Lung microvascular endothelial cell (primary cell): Measurements from ENCODE around the gene HTR6. TPM values are rescaled to one million over a fixed set of nuclear protein-coding genes. Genes with fewer than 3 reads are reported as not detected.
A peak's percentile ranks its signal among the peaks of the same experiment; 100 is the strongest.

Experiments used
- DNase-seq, 2 donors: peaks; one replicate each; pipeline versions ENCODE4 v3.0.0 to v3.0.0-alpha.2; 2010; ENCODE audit warnings: low read depth in 2 of 2
- total RNA-seq: library from RNA; depleted of rRNA; stranded (reverse); fragments of >200 nt; gene quantifications from 2 replicates; pipeline ENCODE4 v1.2.1, GENCODE V29; 2014

HTR6 gene
- total RNA-seq, 1 donor from 2014 or later = not detected

DNA sequence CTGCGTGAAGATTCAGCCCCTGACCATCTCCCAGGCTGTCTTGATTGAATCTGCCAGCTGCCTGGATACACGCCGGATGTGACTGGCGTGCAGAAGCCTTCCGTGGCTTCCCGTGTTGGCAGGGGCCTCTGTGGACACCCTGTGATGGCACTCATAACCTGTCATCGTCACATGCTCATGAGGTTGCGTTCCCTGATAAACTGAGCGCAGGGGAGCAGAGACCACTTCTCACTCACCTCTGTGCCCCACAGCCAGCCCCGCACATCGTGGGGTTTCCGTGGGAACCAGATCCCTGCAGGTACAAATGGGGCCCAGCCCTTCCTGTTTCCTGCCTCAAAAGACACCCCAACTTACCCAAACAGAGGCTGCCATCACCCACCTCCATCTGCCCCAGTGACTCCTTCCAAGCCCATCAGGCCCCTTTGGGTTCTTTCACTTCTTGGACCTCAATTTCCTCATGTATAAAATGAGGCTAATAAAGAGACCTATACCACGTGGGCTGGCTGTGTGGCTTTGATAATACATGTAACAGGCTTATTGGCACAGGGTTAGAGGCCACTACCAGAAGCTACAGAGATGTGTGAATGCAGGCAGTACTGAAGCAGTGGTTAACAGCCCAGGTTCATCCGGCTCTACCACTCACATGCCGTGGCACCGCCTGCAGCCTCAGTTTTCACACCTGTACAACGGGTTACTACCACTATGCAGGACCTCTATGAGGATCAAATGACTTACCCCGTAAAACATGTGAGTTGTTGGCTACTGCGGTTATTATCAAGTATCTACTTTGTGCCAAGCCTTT, 23.6 kb downstream of the HTR6 start:
- DNase-seq = no peak

DNA sequence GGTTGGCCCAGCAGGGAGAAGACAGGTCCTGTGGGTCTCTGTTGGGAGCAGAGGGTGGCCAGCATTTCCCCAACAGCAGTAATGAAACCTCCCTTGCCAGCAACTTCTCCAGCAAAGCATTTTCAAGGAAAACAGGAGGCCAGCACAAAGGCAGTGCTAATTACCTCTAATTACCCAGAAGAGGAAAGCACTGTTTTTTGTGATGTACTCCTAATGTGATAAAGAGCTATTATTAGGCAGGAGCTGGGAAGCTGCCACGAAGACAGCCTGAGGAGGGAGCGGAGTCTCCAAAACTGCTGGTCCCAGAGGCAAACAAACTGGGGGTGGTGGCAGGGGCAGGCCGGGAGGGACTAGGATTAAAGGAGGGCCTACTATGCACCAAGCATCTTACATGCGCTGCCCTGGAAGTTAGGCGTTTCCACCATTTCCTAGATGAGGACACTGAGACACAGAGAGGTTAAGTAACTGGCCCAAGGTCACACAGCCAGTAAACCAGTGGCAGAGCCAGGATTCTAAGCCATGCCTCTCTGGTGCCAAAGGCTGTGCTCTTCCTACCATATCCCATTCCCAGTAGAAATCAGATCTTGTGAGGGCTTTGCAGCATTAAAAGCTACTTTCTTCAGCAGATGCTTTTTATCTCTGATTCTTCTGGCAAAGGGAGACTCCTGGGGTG, 24.5 kb downstream of the HTR6 start:
- DNase-seq = no peak

DNA sequence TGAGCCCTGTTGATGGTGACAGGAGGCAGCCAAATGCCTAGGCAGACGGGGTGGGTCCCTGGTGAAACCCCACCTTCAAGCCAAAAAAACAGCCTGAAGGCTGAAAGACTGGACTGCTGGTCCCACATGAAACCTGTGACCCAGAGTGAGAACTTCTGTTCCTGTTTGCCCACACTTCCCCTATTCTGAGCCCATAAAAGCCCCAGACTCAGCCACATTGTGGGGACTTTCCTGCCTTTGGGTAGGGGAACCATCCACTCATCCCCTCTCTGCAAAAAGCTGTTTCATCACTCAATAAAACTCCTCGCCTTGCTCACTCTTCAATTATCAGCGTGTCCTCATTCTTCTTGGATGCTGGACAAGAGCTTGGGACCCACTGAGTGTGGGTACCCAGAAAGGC, 25.2 kb downstream of the HTR6 start:
- DNase-seq = no peak

DNA sequence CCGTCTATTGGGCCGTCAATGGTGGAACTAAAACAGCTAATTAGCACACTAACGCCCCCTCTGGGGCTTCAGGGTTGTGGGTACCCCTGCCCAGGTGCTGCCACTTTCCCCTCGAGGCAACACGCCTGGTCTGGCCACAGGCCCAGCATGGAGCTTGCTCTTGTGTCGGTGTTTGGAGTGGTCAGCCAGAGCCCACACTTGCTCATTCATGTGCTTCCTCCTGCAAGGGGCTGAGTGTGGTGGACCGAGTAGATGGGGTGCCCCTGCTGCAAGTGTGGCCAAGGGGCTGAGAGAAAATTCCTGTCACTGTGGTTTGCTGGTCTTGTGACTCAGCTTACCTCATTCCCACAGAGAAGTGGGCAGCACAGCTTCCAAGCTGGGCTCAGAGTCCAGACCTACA, 25.7 kb downstream of the HTR6 start:
- DNase-seq = no peak

DNA sequence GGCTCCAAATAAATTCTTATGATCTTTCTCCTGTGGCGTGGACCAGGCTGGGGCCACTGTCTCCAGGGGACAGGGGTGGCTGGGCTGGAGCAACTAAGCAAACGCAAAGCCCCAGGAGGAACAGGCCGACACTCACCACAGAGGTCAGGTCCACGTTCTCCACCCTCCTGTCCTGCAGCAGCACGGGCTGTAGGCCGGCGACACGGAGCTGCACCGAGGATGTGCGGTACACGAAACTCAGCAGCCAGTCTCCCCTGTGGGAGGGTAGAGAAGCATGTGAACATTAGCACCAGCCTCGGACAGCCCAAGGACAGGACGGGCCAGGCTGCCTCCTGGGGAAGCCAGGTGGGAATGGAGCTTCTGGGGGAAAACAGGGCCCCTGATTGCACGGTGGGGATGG, 29.6 kb downstream of the HTR6 start:
- DNase-seq = no peak

DNA sequence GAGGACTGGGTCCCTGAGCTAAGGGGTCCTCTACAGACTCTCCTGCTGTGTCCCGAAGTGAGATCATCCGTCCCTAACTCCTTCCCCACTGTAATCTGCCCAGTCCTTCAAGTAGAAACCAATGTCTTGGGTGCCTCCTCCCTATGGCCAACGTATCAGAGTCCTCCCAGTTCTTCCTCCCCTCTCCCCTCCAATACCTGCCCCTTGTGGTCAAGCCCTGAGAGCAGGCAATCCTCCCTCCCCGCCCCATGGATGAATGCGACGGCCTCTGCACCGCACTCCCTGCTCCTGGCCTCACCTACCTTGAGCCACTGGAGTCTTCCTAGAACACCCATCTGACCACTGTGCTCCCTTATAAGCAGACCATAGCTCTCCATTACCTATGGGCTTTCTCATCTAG, 31.1 kb downstream of the HTR6 start:
- no peak for DNase-seq

DNA sequence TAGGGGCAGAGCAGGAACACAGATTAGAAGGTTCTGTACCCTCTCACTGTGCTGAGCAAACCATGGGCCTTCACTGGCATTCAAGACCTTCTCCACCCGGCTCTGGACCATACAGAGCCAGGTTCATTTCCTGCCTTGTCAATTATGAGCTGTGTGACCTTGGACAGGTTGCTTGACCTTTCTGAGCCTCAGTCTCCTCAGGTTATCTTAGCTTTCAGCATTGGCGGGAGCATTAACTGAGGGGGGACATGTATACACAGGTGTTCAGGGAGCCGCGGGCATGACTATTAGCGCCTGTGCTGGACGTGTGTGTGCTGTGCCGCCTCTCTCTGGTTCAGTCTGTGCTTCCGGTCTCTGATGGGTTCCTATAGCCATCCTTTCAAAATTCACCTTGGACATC, 32.1 kb downstream of the HTR6 start:
- DNase-seq = no peak

DNA sequence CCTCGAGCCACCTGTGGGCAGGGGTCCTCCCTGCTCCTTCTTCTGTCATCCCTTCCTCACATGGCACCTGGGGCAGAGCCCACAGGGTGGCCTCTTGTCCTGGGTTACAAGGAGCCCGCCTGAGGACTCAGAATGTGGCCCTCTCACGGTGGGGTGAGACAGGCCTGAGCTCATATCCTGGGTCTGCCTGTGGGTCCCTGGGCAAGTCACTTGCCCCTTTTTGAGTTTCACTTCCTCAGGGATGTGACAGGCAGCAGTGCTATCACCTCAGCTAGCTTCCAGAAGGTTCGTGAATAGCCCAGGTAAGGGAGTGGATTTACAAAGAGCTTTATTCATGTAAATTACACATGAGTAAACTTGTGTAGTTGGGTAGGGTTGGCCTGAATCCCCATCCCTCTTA, 33.5 kb downstream of the HTR6 start:
- no peak for DNase-seq

DNA sequence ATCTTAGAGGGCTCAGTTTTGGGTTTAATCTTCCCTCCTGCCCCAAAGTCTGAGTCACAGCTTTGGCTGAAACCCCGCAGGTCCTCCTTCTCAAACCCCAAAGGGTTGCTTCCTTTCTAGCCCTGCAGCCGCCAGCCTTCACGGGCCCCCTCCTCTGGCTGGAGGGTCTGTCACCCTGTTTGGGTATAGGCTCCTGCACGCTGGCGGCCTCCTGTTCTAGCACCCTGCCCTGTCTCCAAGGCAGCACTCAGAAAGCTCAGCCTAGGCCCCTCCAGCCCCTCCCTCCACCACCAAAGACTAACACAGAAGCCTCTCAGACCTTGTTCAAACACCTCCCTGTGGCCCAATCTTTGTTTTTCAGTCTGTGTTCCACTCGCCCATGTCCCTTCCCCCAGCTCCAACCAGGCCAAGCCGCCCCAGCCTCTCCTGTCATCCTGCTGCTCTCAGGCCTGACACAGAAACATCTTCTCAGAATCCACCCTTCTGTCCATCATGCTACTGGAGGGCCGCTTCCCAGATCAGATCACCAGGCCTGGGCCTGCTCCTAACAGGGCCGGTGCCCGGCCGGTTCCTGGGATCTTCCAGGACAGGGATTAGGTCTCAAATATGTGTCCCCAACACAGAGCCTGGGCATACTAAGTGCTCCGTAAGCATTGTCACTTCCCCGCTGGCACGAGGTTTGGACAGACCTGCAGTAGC, 35.6 kb downstream of the HTR6 start:
- no peak for DNase-seq

DNA sequence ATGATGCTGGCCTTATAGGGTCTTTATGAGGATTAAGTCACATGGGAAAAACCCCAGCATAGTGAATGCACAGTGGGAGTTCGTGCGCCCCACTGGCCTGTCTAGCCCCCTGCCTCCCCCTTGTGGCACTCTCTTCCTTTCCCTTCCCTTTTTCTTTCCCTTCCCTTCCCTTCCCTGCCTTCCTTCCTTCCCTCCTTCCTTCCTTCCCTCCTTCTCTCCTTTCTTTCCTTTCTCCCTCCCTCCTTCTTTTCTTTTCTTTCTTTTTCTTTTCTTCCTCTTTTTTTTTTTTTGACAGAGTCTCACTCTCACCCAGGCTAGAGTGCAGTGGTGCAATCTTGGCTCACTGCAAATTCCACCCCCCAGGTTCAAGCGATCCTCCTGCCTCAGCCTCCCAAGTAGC, 38.6 kb downstream of the HTR6 start:
- DNase-seq = no peak

DNA sequence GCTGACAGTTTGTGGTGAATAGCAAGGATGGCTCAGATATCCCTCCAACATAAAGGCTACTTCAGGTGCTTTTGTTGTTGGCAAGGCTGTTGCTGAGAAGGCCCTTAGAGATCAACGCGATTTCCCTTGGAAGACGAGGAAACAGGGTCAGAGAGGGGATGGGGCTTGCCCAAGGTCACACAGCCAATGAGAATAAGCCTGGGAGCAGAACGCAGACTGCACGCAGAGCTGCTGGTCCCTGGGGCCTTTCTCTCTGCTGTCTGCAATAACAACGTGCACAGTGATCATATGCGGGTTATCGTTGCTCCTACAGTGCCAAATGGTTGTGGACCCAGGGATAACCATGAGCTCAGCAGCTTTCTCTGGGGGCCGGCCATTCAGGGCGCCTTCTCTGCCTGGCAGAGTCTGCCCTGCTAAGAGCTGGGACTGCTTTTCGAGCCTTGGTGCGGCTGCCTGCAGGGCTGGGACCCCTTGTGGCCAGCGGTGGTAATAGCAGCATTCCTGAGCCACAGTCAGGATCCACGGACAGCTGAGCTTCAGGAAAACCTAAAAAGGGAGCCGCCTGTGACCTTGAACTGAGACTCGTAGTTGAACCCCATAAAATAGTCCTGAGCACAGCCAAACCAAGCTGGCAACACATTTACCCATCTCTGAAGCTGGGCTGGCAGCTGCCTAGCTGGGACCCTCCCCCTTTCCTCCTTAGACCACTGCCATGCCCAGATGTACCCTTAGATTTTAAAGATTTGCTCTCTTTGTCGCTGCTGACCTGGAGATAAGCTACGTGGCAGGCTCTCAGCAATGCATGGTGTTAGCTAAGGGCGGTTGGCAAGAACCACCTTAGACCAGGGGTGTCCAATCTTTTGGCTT, 39.8 kb downstream of the HTR6 start:
- peak; percentile 77 to 81 for DNase-seq

DNA sequence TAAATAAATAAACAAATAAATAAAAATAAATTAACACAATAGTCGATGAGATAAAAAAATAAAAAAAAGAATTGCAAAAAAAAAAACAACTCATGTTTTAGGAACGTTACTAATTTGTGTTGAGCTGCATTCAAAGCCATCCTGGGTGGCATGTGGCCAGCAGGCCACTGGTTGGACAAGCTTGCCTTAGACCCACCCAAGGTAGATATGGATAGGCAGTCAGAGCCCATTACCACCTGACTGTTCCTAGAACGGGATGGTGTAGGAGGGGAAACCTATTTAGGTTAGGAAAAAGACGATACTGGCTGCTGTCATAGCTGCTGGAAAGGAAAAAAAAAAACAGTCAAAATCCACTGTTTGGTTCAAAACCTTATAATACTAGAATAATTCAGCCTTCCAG, 40.8 kb downstream of the HTR6 start:
- DNase-seq = no peak

DNA sequence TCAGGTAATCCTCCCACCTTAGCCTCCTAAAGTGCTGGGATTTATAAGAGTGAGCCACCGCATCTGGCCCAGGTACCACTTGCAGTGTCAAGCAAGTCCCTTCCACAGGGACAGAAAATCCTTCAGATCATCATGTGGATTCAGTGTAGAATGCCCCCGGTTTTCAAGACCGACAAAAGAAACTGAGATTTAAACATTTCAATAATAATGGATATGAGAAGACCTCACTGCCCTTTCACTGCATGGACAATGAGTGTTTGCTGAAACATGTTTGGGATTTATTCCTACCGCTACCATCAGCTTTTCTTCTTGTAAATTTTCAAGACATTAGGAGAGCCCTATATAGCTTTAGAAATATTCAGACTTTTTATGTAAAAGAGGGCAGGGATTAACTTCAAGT, 41.5 kb downstream of the HTR6 start:
- no peak for DNase-seq

DNA sequence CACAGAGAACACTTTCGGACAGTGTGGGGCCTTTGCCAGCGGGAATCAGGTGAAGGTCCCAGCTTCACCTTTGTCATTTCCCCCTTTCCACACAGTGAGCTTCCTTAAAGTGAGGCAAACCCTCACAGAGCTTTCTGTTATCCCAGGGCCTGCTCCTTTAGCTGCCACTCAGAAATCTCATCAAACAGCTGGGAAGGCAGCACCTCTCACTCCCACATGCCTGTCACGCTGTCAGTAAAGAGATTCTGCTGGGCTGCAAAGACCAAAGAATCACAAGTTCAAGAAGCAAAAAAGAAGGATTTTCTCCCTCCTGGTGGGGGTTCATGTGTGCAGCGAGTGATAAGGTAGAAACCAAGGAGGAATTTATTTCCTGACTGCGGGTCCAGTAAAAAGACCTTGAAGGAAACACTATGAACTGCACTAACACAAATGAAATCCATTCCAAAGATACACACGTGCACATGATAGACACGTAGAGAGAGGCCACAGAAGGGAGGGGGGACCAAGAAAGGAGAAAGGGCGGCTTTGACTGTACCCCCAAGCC, 44.0 kb downstream of the HTR6 start:
- DNase-seq = no peak

DNA sequence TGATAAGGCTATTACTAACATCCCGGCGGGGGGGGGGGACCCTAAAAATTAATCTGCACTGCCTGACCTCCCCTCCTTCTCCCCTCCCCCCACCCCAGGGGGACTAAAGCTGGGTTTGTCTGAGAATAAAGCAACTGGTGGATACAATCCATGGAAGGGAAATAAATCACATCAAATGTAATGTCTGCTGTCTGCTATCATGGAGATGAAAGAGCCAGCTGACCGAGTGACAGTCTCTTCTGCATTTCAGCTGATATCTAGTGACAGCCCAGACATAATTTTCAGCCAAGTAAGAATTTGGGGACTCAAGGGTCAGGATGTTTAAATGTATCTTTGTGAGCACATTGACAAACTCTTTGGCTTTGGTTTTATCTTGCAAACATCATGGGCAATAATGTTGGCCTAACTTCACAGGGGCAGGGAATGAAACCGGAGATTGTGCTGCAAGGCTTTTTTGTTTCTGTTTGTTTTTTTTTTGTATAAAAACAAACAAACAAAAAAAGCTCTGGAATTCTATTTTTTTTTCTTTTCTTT, 44.7 kb downstream of the HTR6 start:
- no peak for DNase-seq

DNA sequence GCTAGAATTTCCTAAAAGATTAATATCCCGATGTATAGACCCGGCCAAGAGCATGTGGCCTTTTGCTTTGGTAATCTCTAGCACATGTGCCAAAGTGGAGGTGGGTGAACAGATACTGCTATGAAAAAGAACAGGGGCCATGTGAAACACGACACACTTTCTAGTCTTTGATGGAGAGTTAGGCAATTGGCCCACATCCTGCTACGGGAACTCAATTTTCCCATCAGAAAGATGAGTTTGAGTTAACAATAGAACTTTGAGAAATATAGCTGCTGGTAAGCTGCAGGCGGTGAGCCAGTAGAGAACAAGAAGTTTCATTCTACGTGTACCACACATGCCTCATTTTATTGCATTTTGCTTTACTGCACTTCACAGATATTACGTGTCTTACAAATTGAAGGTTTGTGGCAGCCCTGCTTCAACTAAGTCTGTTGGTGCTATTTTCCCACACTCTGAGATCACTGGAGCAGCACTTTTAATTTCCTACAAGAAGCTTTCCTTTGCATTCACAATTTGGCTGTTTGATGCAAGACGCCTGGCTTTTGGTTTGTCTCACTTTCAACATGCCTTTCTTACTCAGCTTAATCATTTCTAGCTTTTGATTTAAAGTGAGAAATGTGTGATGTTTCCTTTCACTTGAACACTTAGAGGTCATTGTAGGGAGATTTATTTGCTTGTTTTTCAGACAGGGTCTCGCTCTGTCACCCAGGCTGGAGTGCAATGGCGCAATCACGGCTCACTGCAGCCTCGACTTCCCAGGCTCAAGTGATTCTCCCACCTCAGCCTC, 46.3 kb downstream of the HTR6 start:
- no peak for DNase-seq

DNA sequence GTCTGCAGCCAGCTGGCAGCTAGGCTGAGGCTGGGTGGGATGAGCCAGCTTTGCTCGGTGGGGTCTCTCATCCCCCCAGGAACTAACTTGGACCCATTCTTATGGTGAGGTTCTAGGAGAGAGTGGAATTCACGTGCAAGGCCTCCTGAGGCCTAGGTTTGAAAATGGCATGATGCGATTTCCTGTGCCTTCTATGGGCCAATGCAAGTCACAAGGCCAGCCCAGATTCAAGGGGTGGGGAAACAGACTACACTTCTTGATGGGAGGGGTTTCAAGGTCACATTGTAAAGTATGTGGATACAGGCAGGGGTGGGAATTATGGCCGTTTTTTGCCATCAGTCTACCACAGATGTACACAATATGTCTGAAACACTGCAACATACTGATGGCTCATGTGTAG, 48.3 kb downstream of the HTR6 start:
- no peak for DNase-seq

DNA sequence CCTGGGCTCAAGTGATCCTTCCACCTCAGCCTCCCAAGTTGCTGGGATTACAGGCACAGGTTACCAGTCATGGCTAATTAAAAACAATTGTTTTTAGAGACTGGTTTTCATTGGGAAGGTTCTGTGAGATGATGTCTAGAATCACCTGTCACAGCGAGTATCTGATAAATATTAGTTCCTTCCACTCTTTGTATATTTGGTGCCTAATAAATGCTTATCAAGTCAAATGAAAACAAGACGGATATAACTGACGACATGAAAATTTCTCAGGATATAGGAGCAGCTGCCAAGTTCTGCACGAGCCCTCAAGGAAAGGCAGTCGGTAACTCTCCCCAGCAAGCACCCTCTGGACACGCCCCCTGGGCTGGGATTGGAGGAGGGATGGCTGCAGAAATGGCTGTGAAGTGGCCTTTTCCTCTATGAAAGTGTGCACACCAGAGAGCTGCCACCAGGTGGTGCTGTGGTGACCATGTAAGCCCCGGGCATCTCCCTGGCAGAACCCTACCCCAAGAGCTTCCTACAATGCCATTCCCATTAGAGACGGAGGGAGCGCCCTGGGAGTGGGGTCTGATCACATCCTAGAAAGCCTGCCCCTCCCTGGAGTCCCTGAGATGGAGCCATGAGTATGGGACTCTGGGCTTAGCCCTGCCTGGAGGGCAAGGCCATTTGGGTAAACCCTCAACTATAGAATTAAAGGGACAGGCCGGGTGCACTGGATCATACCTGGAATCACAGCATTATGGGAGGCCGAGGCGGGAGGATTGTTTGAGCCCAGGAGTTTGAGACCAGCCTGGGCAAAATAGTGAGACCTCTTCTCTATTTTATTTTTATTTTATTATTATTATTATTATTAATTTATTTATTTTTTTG, 50.9 kb downstream of the HTR6 start:
- peak; percentile 92 to 95 for DNase-seq

DNA sequence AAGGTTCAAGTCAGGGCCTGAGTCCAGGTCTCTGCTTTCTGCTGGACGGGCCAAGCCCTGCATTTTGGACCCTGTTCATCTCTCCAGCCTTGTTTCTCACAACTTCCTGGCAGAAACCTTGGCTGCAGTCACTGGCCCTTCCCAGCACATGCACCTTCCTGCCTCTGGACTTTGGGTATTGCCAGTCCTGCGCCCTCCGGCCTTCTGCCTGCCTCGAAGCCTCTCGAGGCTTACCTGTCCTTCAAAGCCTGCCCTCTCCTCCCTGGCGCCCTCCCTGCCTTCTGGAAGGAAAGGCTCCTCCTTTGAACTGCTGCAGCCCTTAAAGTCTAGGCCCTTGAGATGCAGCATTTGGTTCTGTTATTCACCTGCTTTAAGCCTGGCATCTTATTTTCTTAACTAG, 52.8 kb downstream of the HTR6 start:
- DNase-seq = no peak
